GM19023 (cell line): ENCODE results near the gene SH3GLB1.
"Not testable (repeated sequence)": the region's sequence is repeated elsewhere in the genome, so short reads cannot be mapped to it uniquely, and the experiment has no call there.

ENCODE experiments used
- ATAC-seq: cut with Tn5 transposase; IDR thresholded peaks from one replicate; pipeline ENCODE4 v1.9.1; 2021; ENCODE audit warnings: mild to moderate bottlenecking, moderate library complexity; ENCODE audit not compliant: unreplicated experiment

SH3GLB1 gene

GRCh38 chr1:86704458-86704971 lies at the start of gene SH3GLB1:
TSS of gene SH3GLB1 (plus strand) at chr1:86704576. CDS start at chr1:86704900, 324 bp downstream.
- ATAC-seq: peak; percentile 88

GRCh38 chr1:86658381-86658780 lies 46.0 kb upstream of the SH3GLB1 start:
- ATAC-seq: not testable (repeated sequence)

GRCh38 chr1:86666368-86666767 lies 38.0 kb upstream of the SH3GLB1 start:
- ATAC-seq: no peak

GRCh38 chr1:86687595-86687994 lies 16.8 kb upstream of the SH3GLB1 start:
- ATAC-seq: no peak

- no peak for ATAC-seq
These were observed 11.7 kb upstream of the SH3GLB1 start for GRCh38 chr1:86692641-86693040.

GRCh38 chr1:86695400-86695799 lies 9.0 kb upstream of the SH3GLB1 start:
- ATAC-seq: no peak

GRCh38 chr1:86696522-86696921 lies 7.9 kb upstream of the SH3GLB1 start:
- ATAC-seq: no peak

- no peak for ATAC-seq
These were observed 5.2 kb upstream of the SH3GLB1 start for GRCh38 chr1:86699186-86699585.

- no peak for ATAC-seq
These were observed 2.6 kb upstream of the SH3GLB1 start for GRCh38 chr1:86701731-86702130.

- ATAC-seq: not testable (repeated sequence)
These were observed 1.4 kb upstream of the SH3GLB1 start for GRCh38 chr1:86702954-86703494.

- peak; percentile 36 for ATAC-seq
These were observed 499 bp upstream of the SH3GLB1 start for GRCh38 chr1:86703696-86704457.

GRCh38 chr1:86704972-86705664 lies 742 bp downstream of the SH3GLB1 start:
- peak; percentile 30 for ATAC-seq

- no peak for ATAC-seq
These were observed 1.2 kb downstream of the SH3GLB1 start for GRCh38 chr1:86705665-86705985.

- ATAC-seq: no peak
These were observed 1.8 kb downstream of the SH3GLB1 start for GRCh38 chr1:86706018-86706635.

- ATAC-seq: no peak
These were observed 4.5 kb downstream of the SH3GLB1 start for GRCh38 chr1:86708920-86709319.

GRCh38 chr1:86712088-86712860 lies 7.9 kb downstream of the SH3GLB1 start:
- ATAC-seq: no peak

GRCh38 chr1:86713477-86713876 lies 9.1 kb downstream of the SH3GLB1 start:
- no peak for ATAC-seq

- ATAC-seq: no peak
These were observed 9.8 kb downstream of the SH3GLB1 start for GRCh38 chr1:86714159-86714558.

- ATAC-seq: no peak
These were observed 10.3 kb downstream of the SH3GLB1 start for GRCh38 chr1:86714561-86715244.

GRCh38 chr1:86718786-86719185 lies 14.4 kb downstream of the SH3GLB1 start:
- ATAC-seq: no peak
